HG03095 (cell line): ENCODE results near the gene MSH6.

Experiments used
- ATAC-seq: cut with Tn5 transposase; IDR thresholded peaks from one replicate; pipeline ENCODE4 v1.9.1; 2021; ENCODE audit warnings: moderate library complexity; ENCODE audit not compliant: unreplicated experiment

MSH6 gene

GRCh38 chr2:47783486-47784351 is 774 bp downstream of the MSH6 start:
- peak; percentile 29 for ATAC-seq

- no peak for ATAC-seq
Observed at GRCh38 chr2:47784352-47784851, 1.5 kb downstream of the MSH6 start.

GRCh38 chr2:47785986-47786385 is 3.0 kb downstream of the MSH6 start:
- ATAC-seq, result no peak

DNA sequence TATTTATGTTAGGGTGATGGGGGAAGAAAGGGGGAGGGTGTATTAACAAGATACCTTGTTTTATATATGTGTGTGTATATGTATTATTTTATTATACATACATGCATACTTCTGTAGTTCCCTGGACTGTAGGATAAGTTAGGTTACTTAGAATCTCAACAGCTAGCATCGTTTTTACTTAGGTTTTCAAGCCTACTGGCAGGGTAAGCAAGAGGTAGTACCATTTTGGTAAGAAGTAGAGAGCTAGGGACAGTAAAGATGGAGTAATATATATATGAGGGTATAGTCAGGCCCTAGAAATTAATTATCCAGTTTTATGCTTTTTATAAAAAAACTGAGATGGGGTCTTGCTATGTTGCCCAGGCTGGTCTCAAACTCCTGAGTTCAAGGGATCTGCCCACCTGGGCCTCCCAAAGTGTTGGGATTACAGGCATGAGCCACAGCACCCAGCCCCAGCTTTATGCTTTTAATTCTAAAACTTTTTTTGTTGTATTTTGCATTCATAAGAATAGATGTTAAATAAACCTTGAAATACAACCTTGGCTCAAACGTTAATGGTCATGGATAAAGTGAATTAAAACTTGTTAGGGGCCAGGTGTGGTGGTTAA is 13.2 kb downstream of the MSH6 start:
- no peak for ATAC-seq

GRCh38 chr2:47798631-47799030 is 15.7 kb downstream of the MSH6 start:
- ATAC-seq, result no peak

DNA sequence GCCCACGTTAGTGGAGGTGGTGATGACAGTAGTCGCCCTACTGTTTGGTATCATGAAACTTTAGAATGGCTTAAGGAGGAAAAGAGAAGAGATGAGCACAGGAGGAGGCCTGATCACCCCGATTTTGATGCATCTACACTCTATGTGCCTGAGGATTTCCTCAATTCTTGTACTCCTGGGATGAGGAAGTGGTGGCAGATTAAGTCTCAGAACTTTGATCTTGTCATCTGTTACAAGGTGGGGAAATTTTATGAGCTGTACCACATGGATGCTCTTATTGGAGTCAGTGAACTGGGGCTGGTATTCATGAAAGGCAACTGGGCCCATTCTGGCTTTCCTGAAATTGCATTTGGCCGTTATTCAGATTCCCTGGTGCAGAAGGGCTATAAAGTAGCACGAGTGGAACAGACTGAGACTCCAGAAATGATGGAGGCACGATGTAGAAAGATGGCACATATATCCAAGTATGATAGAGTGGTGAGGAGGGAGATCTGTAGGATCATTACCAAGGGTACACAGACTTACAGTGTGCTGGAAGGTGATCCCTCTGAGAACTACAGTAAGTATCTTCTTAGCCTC is 16.2 kb downstream of the MSH6 start:
- no peak for ATAC-seq

GRCh38 chr2:47801118-47801517 is 18.2 kb downstream of the MSH6 start:
- ATAC-seq, result no peak

- no peak for ATAC-seq
Observed at GRCh38 chr2:47803363-47803762, 20.4 kb downstream of the MSH6 start.

DNA sequence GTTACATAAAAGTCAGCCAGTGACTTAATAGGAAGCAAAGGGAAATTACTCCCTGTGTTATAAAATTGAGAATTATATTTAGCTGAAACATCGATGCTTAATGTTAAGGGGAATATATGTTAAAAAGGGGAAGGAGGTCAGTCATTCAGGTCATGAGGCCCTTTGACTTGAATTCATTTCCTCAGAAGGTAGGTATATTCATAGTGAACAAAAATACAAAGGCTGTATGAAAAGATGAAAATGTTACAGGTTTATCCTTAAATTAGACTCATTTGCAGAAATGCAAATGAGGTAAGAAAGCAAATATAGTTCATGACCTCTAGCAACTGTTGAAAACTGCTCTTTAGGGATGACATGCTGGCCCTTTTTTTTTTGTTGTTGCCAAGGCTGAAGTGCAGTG is 20.8 kb downstream of the MSH6 start:
- no peak for ATAC-seq

GRCh38 chr2:47805850-47806249 is 22.9 kb downstream of the MSH6 start:
- ATAC-seq, result no peak

GRCh38 chr2:47808614-47809013 is 25.7 kb downstream of the MSH6 start:
- no peak for ATAC-seq

- ATAC-seq, result no peak
Observed at GRCh38 chr2:47809903-47810302, 27.0 kb downstream of the MSH6 start.

GRCh38 chr2:47810850-47811249 is 27.9 kb downstream of the MSH6 start:
- no peak for ATAC-seq

DNA sequence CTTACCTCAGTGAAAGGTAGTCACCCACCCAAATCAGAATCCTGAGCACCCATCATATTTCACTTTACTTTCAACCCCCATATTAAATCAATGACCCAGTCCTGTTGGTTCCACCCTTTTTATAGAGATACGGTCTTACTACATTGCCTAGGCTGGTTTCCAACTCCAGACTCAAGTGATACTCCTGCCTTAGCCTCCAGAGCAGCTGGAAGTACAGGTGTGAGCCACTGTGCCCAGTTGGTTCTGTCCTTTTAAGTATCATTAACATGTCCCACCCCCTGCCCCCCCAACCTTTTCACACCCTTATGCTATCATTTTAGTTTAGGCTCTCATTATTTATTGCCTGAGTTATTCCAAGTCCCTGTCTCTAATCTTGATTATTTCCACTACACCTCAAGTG is 28.7 kb downstream of the MSH6 start:
- ATAC-seq, result no peak

DNA sequence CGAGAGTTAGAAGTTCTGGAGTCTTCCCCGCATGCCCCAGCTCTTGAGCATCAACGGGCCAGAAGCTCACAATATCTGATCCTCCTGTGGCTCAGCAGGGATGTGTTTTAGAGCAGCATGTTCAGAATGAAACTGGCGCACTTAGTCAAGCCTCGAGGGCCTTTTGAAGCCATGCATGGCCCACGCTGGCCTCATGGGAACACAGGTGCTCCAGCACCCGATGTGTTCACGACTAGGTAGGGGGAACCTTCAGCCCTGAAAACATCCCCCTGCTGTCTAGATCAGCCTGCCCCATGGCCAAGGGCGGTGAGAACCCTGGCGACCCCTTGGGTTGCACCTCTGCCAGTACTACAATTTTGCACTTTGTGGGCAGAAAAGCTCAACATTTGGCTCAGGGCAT is 32.8 kb downstream of the MSH6 start:
- no peak for ATAC-seq

DNA sequence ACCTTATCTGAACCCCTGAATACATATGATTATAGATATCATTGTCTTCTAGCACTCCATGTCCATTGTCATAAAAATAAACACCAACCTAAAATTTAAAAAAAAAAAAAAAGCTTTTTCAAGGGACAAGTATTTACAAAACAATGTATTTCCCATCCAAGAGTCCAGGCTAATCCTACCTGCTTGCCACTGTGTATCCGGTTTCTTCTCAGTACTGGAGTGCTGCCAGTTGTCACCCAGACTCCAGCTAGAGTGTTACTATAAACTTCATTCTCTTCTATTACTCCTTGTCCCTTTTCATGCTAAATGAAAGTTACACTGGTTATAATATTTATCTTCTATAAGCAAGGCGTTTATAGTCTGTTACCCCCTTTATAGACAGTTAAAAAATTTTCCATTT is 35.8 kb downstream of the MSH6 start:
- ATAC-seq, result no peak

GRCh38 chr2:47819834-47820233 is 36.9 kb downstream of the MSH6 start:
- no peak for ATAC-seq

GRCh38 chr2:47822518-47822917 is 39.6 kb downstream of the MSH6 start:
- no peak for ATAC-seq

DNA sequence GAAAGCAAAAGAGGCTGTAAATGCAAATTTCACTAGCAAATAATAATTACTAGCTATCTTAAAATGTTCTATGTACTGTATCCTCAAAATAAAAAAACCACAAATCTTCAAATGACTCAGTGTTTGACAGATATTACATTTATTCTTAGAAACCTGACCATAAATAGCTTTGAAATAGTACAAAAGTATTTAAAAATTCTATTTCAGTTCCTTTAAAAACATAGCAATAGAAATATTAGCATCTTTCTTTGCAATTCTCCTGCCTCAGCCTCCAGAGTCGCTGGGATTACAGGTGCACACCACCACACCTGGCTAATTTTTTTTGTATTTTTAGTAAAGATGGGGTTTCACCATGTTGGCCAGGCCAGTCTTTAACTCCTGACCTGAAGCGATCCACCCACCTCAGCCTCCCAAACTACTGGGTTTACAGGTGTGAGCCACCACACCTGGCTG is 50.6 kb downstream of the MSH6 start:
- peak; percentile 81 for ATAC-seq

- no peak for ATAC-seq
Observed at GRCh38 chr2:47838249-47838648, 55.3 kb downstream of the MSH6 start.

- ATAC-seq, result no peak
Observed at GRCh38 chr2:47838686-47839085, 55.7 kb downstream of the MSH6 start.

GRCh38 chr2:47842846-47843245 is 59.9 kb downstream of the MSH6 start:
- ATAC-seq, result no peak
